ENCODE results near the gene CHRNA10.

GRCh38 chr11:3637201-3637600, 34.0 kb downstream of the CHRNA10 start:
- TF ChIP-seq GABPA (IDR thresholded peaks at IDR 0.05 in 1 of 2, conservative IDR thresholded peaks at IDR 0.05 in 1 of 2) (no peak), MAX (IDR thresholded peaks at IDR 0.05) (no peak), CTCF (IDR thresholded peaks at IDR 0.05; ENCODE audit: low read depth, low read length, missing input control) (no peak)

Data from liver (tissue), 3 donors.